Hair follicular keratinocyte (primary cell): Measurements from ENCODE around the gene OR4A5. TPM values are rescaled to one million over a fixed set of nuclear protein-coding genes. Genes with fewer than 3 reads are reported as not detected.

ENCODE experiments used
- total RNA-seq: library from RNA; depleted of rRNA; stranded (reverse); fragments of >200 nt; gene quantifications from 2 replicates; pipeline ENCODE4 v1.2.3, GENCODE V29; 2015

OR4A5 gene, protein sequence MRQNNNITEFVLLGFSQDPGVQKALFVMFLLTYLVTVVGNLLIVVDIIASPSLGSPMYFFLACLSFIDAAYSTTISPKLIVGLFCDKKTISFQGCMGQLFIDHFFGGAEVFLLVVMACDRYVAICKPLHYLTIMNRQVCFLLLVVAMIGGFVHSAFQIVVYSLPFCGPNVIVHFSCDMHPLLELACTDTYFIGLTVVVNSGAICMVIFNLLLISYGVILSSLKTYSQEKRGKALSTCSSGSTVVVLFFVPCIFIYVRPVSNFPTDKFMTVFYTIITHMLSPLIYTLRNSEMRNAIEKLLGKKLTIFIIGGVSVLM
- not detected in 2 replicates for total RNA-seq

DNA sequence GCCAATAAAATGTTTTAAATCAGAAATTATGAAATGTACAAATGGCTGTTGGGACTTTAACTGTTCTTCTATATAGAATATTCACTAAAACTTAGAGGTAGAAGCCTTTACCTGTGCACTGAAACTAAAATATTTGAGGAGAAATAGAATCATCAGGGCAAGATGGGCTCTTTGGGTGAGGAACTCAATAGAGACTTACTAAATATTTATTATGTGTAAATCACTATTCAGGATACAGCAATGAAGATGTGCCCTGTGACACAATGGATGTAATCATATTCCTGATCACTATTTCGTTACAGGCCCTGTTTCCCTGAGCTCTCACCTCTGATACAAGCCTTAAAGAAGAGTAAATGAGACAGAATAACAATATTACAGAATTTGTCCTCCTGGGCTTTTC, at the start of gene OR4A5:
Gene OR4A5, plus strand, starts transcription at position 301 of the 400 bp plus-strand sequence. Its CDS starts 53 bp downstream, at position 354.

Other genes with a start within 250 kb of the OR4A5 start
- gene OR4C46, start 102.8 kb upstream of the OR4A5 start, total RNA-seq, result not detected in 2 replicates